ENCODE results near the gene CELF4.

CELF4 gene

GRCh38 chr18:37334631-37335408, 230.8 kb downstream of the CELF4 start:
- no peak overlapping the region for H3K4me3 ChIP-seq (ENCODE audit: low read length)
- TF ChIP-seq ZNF274 (IDR thresholded peaks at IDR 0.05; ENCODE audit: low read depth, low read length) = no peak

DNA sequence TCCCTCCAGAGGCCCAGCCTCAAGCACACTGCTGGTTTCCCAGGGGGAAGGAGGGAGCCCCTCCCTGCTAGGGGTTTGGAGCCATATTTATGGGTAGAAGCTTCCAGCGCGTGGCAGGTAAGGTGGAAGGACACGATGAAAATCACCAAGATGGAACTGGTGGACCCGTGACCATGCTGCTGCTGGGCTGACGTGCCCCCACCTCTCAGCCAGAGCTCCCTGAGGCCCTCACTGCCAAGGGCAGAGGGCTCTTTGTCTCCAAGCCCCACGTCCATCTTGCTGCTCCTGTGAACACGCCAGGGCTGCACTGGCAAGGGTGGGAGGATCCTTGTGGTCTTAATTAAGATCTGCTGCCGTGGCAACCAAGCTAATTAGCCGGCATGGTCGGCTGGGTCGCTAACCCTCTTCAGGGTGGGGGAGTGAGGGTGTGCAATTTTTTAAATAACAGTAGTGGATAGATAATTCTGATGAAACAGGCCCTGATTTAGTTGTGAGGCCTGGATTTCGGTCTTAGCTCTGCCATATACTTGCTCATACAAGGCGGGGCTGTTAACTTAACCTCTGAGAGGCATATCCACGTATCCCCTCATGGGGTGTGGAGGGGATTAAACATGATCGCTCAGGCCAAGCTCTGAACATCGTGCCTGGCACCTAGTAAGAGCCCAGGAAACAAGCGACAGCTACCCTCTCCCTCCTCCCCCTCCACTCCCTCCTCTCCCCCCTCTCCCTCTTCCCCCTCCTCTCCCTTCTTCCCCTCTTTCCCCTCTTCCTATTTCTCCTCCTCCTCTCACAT, 232.8 kb downstream of the CELF4 start:
- no peak overlapping the region for H3K4me3 ChIP-seq (ENCODE audit: low read length)
- TF ChIP-seq ZNF274 (IDR thresholded peaks at IDR 0.05; ENCODE audit: low read depth, low read length) = no peak

DNA sequence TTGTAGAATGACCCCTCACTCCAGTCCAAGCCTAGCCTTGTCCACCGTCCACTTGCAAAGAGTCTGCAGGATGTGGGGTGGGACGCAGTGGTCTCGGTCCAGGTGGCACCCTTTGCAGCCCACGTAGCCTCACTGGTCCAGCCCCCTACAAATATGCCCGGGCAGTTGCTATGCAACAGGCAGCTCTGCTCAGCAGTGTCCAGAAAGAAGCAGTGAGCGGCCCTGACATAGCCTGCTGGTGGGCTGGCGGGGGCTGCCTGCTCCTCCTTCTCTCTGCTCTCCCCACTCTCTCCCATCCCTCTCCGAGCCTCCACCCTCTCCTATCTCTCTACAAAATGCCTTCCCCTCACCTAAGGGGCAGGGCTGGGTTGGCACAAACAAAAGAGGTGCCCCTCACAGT, 233.4 kb downstream of the CELF4 start:
- no peak for TF ChIP-seq ZNF274 (IDR thresholded peaks at IDR 0.05; ENCODE audit: low read depth, low read length)
- no peak overlapping the region for H3K4me3 ChIP-seq (ENCODE audit: low read length)

DNA sequence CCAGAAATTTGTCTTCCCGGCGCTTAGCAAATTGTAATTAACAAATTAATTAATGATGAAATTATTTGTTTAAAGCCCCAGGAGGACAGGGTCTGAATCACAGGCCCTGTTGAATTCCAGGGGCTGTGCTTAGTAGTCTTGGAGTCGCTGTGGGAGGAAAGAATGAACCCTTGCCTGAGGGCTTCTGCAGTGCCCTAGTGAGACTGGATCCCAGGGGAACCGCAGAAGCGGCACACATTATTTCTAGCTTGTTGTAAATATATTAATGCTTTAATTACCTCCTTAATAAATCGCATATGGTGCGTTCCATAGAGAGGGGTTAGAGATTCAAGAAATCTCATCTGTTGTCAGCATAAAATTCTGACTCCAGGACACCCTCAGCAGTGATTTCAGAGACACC, 235.4 kb downstream of the CELF4 start:
- H3K4me3 ChIP-seq (ENCODE audit: low read length) = no peak overlapping the region
- TF ChIP-seq ZNF274 (IDR thresholded peaks at IDR 0.05; ENCODE audit: low read depth, low read length) = no peak

DNA sequence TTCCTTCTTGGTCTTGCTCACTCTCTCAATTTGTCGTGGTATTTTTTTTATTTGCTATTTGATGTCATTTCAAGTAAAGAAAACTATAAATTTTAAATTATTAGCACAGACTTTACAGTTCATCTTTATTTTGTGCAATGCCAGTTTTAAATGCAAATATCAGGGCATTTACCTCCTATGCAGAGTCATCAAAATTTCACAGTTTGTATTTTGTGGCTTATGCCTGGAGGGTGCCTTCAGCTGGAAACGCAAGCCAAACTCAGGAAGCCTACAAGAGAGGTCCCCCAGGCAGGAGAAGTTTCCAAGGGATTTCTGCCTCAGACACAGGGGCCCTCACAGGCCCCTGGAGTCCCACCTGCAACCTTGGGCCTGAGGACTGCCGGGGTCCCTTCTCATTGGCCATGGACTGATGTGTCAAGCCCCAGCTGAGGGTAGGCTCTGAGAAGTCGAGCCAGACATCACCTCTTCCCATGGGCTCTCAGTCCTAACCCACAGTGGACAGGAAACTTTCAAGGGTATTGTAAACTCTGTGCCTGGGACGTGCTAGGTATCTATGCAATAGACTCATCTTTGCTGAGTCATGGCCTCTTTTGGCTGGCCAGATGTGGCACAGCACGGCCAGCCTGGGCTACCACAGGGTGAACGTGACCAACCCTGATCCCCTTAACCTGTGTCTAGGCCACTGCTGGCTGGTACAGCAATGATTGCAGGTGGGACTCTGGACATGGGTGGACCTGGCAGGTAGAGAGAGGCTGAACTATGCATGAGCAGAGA, 236.5 kb downstream of the CELF4 start:
- TF ChIP-seq ZNF274 (IDR thresholded peaks at IDR 0.05; ENCODE audit: low read depth, low read length) = no peak
- no peak overlapping the region for H3K4me3 ChIP-seq (ENCODE audit: low read length)

DNA sequence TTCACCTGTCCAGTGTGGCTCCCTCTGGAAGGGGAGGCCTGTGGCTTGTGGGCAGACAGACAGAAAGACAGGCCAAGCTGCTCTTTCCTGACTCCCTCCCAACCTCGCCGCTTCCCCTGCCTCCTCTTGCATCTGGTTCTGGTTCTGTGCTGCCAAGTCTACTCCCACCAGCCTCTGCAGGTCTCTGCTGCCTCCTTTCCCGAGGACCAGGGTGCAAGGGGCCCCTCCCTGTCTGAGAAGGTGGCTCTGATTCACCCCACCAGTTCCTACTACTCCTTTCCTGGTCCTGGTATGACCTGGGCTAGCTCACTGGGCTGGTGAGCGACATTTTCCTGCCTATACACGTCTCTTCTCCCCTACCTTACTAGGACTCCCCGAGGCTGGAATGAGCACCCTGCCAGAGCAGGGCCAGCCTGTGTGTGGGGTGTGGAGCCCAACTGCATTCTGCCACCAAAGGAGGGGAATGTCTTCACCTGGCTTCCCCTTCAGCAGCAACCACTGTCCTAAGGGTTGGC, 238.5 kb downstream of the CELF4 start:
- H3K4me3 ChIP-seq (ENCODE audit: low read length) = no peak overlapping the region
- TF ChIP-seq ZNF274 (IDR thresholded peaks at IDR 0.05; ENCODE audit: low read depth, low read length) = no peak

- H3K4me3 ChIP-seq (ENCODE audit: low read length) = no peak overlapping the region
- no peak for TF ChIP-seq ZNF274 (IDR thresholded peaks at IDR 0.05; ENCODE audit: low read depth, low read length)
Measured at GRCh38 chr18:37322492-37323035, 243.0 kb downstream of the CELF4 start.

- no peak for TF ChIP-seq ZNF274 (IDR thresholded peaks at IDR 0.05; ENCODE audit: low read depth, low read length)
- no peak overlapping the region for H3K4me3 ChIP-seq (ENCODE audit: low read length)
Measured at GRCh38 chr18:37321582-37322491, 243.8 kb downstream of the CELF4 start.

DNA sequence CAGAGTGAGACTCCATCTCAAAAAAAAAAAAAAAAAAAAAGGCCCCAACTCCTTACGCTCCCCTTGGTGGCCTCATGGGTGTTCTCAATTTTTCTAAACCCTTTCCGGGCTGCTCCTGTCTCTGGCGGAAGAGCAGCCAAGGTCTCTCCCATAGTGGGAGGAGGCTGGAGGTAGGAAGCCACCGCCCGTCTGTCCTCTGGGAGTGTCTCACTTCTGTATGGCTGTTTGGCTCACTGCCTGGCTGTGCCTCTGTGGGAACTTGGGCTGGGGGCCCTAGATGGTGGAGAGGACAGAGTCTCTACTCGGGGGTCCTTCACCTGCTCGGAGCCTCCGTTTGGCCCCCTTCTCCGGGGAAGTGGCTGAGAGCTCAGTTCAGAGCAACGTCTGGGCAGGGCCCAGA, 245.3 kb downstream of the CELF4 start:
- H3K4me3 ChIP-seq (ENCODE audit: low read length) = no peak overlapping the region
- TF ChIP-seq ZNF274 (IDR thresholded peaks at IDR 0.05; ENCODE audit: low read depth, low read length) = no peak

GRCh38 chr18:37318360-37319355, 246.9 kb downstream of the CELF4 start:
- no peak overlapping the region for H3K4me3 ChIP-seq (ENCODE audit: low read length)
- no peak for TF ChIP-seq ZNF274 (IDR thresholded peaks at IDR 0.05; ENCODE audit: low read depth, low read length)

GRCh38 chr18:37317486-37317885, 248.1 kb downstream of the CELF4 start:
- H3K4me3 ChIP-seq (ENCODE audit: low read length) = no peak overlapping the region
- no peak for TF ChIP-seq ZNF274 (IDR thresholded peaks at IDR 0.05; ENCODE audit: low read depth, low read length)

- no peak for TF ChIP-seq ZNF274 (IDR thresholded peaks at IDR 0.05; ENCODE audit: low read depth, low read length)
Measured at GRCh38 chr18:37316468-37316867, 249.1 kb downstream of the CELF4 start.

More at GRCh38 chr18:37316468-37316867, 249.1 kb downstream of the CELF4 start:
- no peak overlapping the region for H3K4me3 ChIP-seq (ENCODE audit: low read length)
